SK-N-SH treated with all-trans-retinoic acid at 6 μM for 48 hours (cell line): Measurements from ENCODE around the gene CCDC183.

Experiments used
- ATAC-seq: fragments of 200-7000 bp; cut with Tn5 transposase; 3 replicates; pipeline ENCODE4 v1.9.1; 2020; ENCODE audit warnings: mild to moderate bottlenecking, moderate library complexity
- BACH2 ChIP-seq: fragments of 250-450 bp; sonication (Bioruptor Pico); IDR thresholded peaks from 2 replicates; pipeline ENCODE4 v1.9.0; 2021; ENCODE audit warnings: mild to moderate bottlenecking, borderline replicate concordance
- CSDC2 ChIP-seq: fragments of 250-450 bp; sonication (Bioruptor Pico); IDR thresholded peaks from 2 replicates; pipeline ENCODE4 v1.5.0; 2020; ENCODE audit warnings: mild to moderate bottlenecking, moderate library complexity
- ESRRG ChIP-seq: fragments of 250-450 bp; sonication (Bioruptor Pico); IDR thresholded peaks from 2 replicates; pipeline ENCODE4 v1.6.1; 2021; ENCODE audit warnings: mild to moderate bottlenecking
- GLIS3 ChIP-seq: fragments of 250-450 bp; sonication (Bioruptor Pico); IDR thresholded peaks from 2 replicates; pipeline ENCODE4 v1.5.0; 2020; ENCODE audit warnings: mild to moderate bottlenecking, moderate library complexity
- ISL1 ChIP-seq: fragments of 250-450 bp; sonication (Bioruptor Pico); IDR thresholded peaks from 2 replicates; pipeline ENCODE4 v2.1.2; 2022; ENCODE audit warnings: mild to moderate bottlenecking, moderate library complexity
- OSR1 ChIP-seq: fragments of 250-450 bp; sonication (Bioruptor Pico); IDR thresholded peaks from 2 replicates; pipeline ENCODE4 v1.8.0; 2022; ENCODE audit warnings: moderate library complexity, mild to moderate bottlenecking, inconsistent platforms
- PPARA ChIP-seq: fragments of 250-450 bp; sonication (Bioruptor Pico); IDR thresholded peaks from 2 replicates; pipeline ENCODE4 v1.5.0; 2020; ENCODE audit warnings: mild to moderate bottlenecking, borderline replicate concordance
- RARB ChIP-seq: fragments of 250-450 bp; sonication (Bioruptor Pico); IDR thresholded peaks from 2 replicates; pipeline ENCODE4 v1.8.0; 2021; ENCODE audit warnings: mild to moderate bottlenecking, moderate library complexity
- SNAI2 ChIP-seq: fragments of 250-450 bp; sonication (Bioruptor Pico); IDR thresholded peaks from 2 replicates; pipeline ENCODE4 v1.5.0; 2020; ENCODE audit warnings: mild to moderate bottlenecking, moderate library complexity
- TOX ChIP-seq: fragments of 250-450 bp; sonication (Bioruptor Pico); IDR thresholded peaks from 2 replicates; pipeline ENCODE4 v1.8.0; 2021; ENCODE audit warnings: mild to moderate bottlenecking, moderate library complexity, borderline replicate concordance
- ZFP3 ChIP-seq: fragments of 250-450 bp; sonication (Bioruptor Pico); IDR thresholded peaks from 2 replicates; pipeline ENCODE4 v1.5.0; 2020; ENCODE audit warnings: mild to moderate bottlenecking, moderate library complexity
- ZFP30 ChIP-seq: fragments of 450-650 bp; formaldehyde crosslinking; IDR thresholded peaks from 2 replicates; pipeline ENCODE4 v1.5.0; 2022; ENCODE audit warnings: mild to moderate bottlenecking, moderate library complexity
- ZNF565 ChIP-seq: fragments of 450-650 bp; formaldehyde crosslinking; conservative IDR thresholded peaks from 2 replicates; pipeline ENCODE4 v1.5.0; 2020; ENCODE audit warnings: low read depth, mild to moderate bottlenecking, moderate library complexity
- ZNF70 ChIP-seq: fragments of 450-650 bp; formaldehyde crosslinking; IDR thresholded peaks from 2 replicates; pipeline ENCODE4 v1.5.0; 2020; ENCODE audit warnings: mild to moderate bottlenecking, moderate library complexity
- ZNF8 ChIP-seq: fragments of 450-650 bp; formaldehyde crosslinking; IDR thresholded peaks from 2 replicates; pipeline ENCODE4 v1.5.0; 2020; ENCODE audit warnings: mild to moderate bottlenecking, moderate library complexity
- TF ChIP-seq, protein P1 (sequence below): fragments of 250-450 bp; sonication (Bioruptor Pico); IDR thresholded peaks from 2 replicates; pipeline ENCODE4 v1.5.0; 2020; ENCODE audit warnings: mild to moderate bottlenecking, moderate library complexity
- TF ChIP-seq, protein P2 (sequence below): fragments of 250-450 bp; sonication (Bioruptor Pico); IDR thresholded peaks from 2 replicates; pipeline ENCODE4 v1.8.0; 2021; ENCODE audit warnings: low read depth, mild to moderate bottlenecking, moderate library complexity, borderline replicate concordance
- TF ChIP-seq, protein P3 (sequence below): fragments of 250-450 bp; sonication (Bioruptor Pico); IDR thresholded peaks from 2 replicates; pipeline ENCODE4 v1.5.1; 2021; ENCODE audit warnings: mild to moderate bottlenecking, moderate library complexity
- TF ChIP-seq, protein P4 (sequence below): fragments of 250-450 bp; sonication (Bioruptor Pico); IDR thresholded peaks from 2 replicates; pipeline ENCODE4 v1.5.1; 2020; ENCODE audit warnings: low read depth, mild to moderate bottlenecking, moderate library complexity

CCDC183 gene

DNA sequence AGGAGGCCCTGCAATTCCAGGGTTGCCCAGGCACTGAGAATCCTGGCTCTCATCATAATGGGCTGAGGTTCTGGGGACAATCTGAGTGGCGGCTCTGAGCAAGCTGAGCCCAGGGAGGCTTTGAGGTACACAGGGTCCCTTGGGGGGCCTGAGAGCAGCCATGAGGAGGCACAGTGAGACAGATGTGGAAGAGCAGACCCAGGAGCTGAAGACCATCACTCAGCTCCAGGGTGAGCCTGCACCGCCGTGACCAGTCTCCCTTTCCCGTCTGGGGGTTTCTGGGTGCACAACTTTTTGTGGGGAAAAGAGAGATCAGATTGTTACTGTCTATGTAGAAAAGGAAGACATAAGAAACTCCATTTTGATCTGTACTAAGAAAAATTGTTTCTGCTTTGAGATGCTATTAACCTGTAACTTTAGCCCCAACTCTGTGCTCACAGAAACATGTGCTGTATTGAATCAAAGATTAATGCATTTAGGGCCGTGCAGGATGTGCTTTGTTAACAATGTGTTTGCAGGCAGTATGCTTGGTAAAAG, at the start of gene CCDC183:
TSS of gene CCDC183 (plus strand) at position 101 of the 537 bp plus-strand sequence. CDS start at position 161, 60 bp downstream.
- TF ChIP-seq PPARA (CRISPR knock-in tag) (no peak), BACH2 (no peak), ZNF565 (no peak), ZFP3 (CRISPR knock-in tag) (0 out of 2 replicates have a peak, but pooled peaks have one; percentile 26), ZFP30 (CRISPR knock-in tag) (no peak)
- TF ChIP-seq, protein P1, sequence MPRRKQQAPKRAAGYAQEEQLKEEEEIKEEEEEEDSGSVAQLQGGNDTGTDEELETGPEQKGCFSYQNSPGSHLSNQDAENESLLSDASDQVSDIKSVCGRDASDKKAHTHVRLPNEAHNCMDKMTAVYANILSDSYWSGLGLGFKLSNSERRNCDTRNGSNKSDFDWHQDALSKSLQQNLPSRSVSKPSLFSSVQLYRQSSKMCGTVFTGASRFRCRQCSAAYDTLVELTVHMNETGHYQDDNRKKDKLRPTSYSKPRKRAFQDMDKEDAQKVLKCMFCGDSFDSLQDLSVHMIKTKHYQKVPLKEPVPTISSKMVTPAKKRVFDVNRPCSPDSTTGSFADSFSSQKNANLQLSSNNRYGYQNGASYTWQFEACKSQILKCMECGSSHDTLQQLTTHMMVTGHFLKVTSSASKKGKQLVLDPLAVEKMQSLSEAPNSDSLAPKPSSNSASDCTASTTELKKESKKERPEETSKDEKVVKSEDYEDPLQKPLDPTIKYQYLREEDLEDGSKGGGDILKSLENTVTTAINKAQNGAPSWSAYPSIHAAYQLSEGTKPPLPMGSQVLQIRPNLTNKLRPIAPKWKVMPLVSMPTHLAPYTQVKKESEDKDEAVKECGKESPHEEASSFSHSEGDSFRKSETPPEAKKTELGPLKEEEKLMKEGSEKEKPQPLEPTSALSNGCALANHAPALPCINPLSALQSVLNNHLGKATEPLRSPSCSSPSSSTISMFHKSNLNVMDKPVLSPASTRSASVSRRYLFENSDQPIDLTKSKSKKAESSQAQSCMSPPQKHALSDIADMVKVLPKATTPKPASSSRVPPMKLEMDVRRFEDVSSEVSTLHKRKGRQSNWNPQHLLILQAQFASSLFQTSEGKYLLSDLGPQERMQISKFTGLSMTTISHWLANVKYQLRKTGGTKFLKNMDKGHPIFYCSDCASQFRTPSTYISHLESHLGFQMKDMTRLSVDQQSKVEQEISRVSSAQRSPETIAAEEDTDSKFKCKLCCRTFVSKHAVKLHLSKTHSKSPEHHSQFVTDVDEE, result no peak
- TF ChIP-seq, protein P2, sequence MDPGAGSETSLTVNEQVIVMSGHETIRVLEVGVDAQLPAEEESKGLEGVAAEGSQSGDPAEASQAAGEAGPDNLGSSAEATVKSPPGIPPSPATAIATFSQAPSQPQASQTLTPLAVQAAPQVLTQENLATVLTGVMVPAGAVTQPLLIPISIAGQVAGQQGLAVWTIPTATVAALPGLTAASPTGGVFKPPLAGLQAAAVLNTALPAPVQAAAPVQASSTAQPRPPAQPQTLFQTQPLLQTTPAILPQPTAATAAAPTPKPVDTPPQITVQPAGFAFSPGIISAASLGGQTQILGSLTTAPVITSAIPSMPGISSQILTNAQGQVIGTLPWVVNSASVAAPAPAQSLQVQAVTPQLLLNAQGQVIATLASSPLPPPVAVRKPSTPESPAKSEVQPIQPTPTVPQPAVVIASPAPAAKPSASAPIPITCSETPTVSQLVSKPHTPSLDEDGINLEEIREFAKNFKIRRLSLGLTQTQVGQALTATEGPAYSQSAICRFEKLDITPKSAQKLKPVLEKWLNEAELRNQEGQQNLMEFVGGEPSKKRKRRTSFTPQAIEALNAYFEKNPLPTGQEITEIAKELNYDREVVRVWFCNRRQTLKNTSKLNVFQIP (CRISPR knock-in tag), result no peak
- TF ChIP-seq, all 23 proteins: peak for 1
- ATAC-seq, result no peak

DNA sequence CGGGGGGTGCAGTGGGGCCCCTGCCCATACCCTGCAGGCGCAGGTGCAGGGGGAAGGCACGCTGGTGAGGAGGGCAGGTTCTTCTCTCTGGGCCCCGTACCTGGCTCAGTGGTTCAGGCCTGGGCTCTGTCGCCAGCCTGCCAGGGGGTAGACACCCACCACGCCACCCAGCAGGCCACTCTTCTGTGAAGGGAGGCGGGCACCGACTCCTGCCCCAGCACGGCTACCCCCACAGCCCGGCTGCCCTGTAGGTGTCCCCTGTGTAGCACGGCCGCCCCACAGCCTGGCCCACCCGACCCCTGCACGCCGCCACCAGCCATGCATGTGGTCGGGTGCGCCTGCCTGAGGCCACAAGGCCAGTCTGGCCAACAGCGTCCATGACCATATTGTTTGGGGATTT, 49.5 kb upstream of the CCDC183 start:
- ATAC-seq, result no peak

DNA sequence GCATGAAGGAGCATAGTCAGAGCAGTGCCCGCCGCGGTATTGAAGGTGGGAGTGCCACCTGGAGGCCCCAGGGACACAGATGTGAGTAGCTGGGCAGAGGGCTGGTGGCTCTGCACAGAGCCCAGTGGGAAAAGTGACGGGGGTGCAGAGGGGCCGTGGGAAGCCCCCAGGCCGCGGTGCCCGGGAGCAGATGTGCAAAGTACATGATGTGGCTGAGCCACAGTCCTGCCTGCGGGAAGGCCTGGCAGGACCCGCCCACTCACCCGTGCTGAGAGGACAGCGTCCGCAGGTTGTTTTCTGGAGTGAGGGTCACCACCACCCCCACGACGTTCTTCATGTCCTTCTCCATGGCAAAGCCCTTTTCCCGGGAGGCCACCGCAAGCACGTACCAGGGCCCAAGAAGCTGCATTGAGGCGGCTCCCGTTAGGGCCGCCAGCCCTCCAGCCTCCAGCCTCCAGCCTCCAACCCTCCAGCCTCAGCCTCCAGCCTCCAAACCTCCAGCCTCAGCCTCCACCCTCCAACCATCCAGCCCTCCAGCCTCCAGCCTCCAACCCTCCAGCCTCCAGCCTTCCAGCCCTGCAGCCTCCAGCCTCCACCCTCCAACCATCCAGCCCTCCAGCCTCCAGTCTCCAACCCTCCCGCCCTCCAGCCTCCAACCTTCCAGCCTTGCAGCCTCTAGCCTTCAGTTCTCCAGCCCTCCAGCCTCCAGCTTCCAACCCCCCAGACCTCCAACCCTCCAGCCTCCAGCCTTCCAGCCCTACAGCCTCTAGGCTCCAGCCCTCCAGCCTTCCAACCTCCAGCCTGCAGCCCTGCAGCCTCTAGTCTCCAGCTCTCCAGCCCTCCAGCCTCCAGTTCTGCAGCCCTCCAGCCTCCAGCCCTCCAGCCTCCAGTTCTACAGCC, 48.7 kb upstream of the CCDC183 start:
- ATAC-seq, result no peak
- no peak for TF ChIP-seq GLIS3 (CRISPR knock-in tag)
- no peak for TF ChIP-seq ESRRG (CRISPR knock-in tag)
- TF ChIP-seq, protein P3, sequence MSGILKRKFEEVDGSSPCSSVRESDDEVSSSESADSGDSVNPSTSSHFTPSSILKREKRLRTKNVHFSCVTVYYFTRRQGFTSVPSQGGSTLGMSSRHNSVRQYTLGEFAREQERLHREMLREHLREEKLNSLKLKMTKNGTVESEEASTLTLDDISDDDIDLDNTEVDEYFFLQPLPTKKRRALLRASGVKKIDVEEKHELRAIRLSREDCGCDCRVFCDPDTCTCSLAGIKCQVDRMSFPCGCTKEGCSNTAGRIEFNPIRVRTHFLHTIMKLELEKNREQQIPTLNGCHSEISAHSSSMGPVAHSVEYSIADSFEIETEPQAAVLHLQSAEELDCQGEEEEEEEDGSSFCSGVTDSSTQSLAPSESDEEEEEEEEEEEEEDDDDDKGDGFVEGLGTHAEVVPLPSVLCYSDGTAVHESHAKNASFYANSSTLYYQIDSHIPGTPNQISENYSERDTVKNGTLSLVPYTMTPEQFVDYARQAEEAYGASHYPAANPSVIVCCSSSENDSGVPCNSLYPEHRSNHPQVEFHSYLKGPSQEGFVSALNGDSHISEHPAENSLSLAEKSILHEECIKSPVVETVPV, result no peak
- TF ChIP-seq, protein P1, result no peak
- TF ChIP-seq, all 23 proteins: peak for 0

More for the DNA sequence above, 49.5 kb upstream of the CCDC183 start:
- TF ChIP-seq CSDC2 (no peak), SNAI2 (CRISPR knock-in tag) (no peak), ZNF565 (no peak), ZNF8 (no peak), ZNF70 (CRISPR knock-in tag) (no peak), ZFP3 (CRISPR knock-in tag) (no peak), PPARA (CRISPR knock-in tag) (no peak), OSR1 (CRISPR knock-in tag) (no peak), TOX (CRISPR knock-in tag) (no peak), ISL1 (CRISPR knock-in tag) (no peak), RARB (CRISPR knock-in tag) (no peak), ZFP30 (CRISPR knock-in tag) (no peak)
- TF ChIP-seq, protein P2 (CRISPR knock-in tag), result no peak
- TF ChIP-seq, protein P4, sequence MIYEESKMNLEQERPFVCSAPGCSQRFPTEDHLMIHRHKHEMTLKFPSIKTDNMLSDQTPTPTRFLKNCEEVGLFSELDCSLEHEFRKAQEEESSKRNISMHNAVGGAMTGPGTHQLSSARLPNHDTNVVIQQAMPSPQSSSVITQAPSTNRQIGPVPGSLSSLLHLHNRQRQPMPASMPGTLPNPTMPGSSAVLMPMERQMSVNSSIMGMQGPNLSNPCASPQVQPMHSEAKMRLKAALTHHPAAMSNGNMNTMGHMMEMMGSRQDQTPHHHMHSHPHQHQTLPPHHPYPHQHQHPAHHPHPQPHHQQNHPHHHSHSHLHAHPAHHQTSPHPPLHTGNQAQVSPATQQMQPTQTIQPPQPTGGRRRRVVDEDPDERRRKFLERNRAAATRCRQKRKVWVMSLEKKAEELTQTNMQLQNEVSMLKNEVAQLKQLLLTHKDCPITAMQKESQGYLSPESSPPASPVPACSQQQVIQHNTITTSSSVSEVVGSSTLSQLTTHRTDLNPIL (CRISPR knock-in tag), result no peak
- TF ChIP-seq, protein P3, result no peak
